Left lobe of liver (tissue), 1 donor: ENCODE results near the gene CUL7. TPM values are rescaled to one million over a fixed set of nuclear protein-coding genes. Genes with fewer than 3 reads are reported as not detected.

Experiments used
- total RNA-seq: library from RNA; stranded (reverse); gene quantifications from one replicate; pipeline ENCODE4 v1.2.1, GENCODE V29; 2021
- donor health status: DM: no; HTN: yes; CAD: no.

The CUL7 gene
- total RNA-seq, 1 donor from 2014 or later, result 8.5 TPM

Other genes with a start within 250 kb of the CUL7 start
- 40.1 TPM for gene RPL7L1, start 174.2 kb downstream of the CUL7 start, total RNA-seq
- not detected for gene PTCRA, start 137.8 kb downstream of the CUL7 start, total RNA-seq
- 50.3 TPM for gene CNPY3, start 124.4 kb downstream of the CUL7 start, total RNA-seq
- 467 TPM for gene GNMT, start 93.1 kb downstream of the CUL7 start, total RNA-seq
- gene PEX6, start 74.7 kb downstream of the CUL7 start, total RNA-seq, result 25.4 TPM
- gene PPP2R5D, start 69.3 kb downstream of the CUL7 start, total RNA-seq, result 14.8 TPM
- 20.2 TPM for gene MEA1, start 39.9 kb downstream of the CUL7 start, total RNA-seq
- 42.5 TPM for gene KLHDC3, start 39.6 kb downstream of the CUL7 start, total RNA-seq
- gene RRP36, start 32.2 kb downstream of the CUL7 start, total RNA-seq, result 21.7 TPM
- 71.8 TPM for gene MRPL2, start 5.6 kb upstream of the CUL7 start, total RNA-seq
- gene KLC4, start 5.8 kb upstream of the CUL7 start, total RNA-seq, result 141 TPM
- gene PTK7, start 22.5 kb upstream of the CUL7 start, total RNA-seq, result 1.3 TPM
- gene SRF, start 117.4 kb upstream of the CUL7 start, total RNA-seq, result 6.7 TPM
- gene CUL9, start 128.3 kb upstream of the CUL7 start, total RNA-seq, result 18.1 TPM
- 80.4 TPM for gene DNPH1, start 175.6 kb upstream of the CUL7 start, total RNA-seq
- gene TTBK1, start 189.6 kb upstream of the CUL7 start, total RNA-seq, result 2.0 TPM
- 269 TPM for gene SLC22A7, start 244.4 kb upstream of the CUL7 start, total RNA-seq